Stimulated activated CD4-positive, alpha-beta T cell treated with anti-CD3 and anti-CD28 coated beads, Interleukin-4, amount 100 ng/mL, for 24 hours (primary cell): Measurements from ENCODE around the gene SPDEF.

Source experiments
- DNase-seq: peaks from one replicate; pipeline ENCODE4 v3.0.0-alpha.2; 2020

The SPDEF gene

GRCh38 chr6:34526241-34526972 lies 29.7 kb downstream of the SPDEF start:
- DNase-seq: no peak

- no peak for DNase-seq
These were observed 30.5 kb downstream of the SPDEF start for GRCh38 chr6:34525431-34526175.

GRCh38 chr6:34524971-34525370 lies 31.2 kb downstream of the SPDEF start:
- no peak for DNase-seq

- no peak for DNase-seq
These were observed 31.6 kb downstream of the SPDEF start for GRCh38 chr6:34524499-34524898.

- no peak for DNase-seq
These were observed 32.5 kb downstream of the SPDEF start for GRCh38 chr6:34523441-34524206.

GRCh38 chr6:34522761-34523160 lies 33.4 kb downstream of the SPDEF start:
- no peak for DNase-seq

- DNase-seq: no peak
These were observed 34.5 kb downstream of the SPDEF start for GRCh38 chr6:34521463-34522285.

- no peak for DNase-seq
These were observed 35.3 kb downstream of the SPDEF start for GRCh38 chr6:34520645-34521462.

- DNase-seq: no peak
These were observed 36.0 kb downstream of the SPDEF start for GRCh38 chr6:34519971-34520644.

- DNase-seq: no peak
These were observed 37.3 kb downstream of the SPDEF start for GRCh38 chr6:34518669-34519365.

- no peak for DNase-seq
These were observed 38.2 kb downstream of the SPDEF start for GRCh38 chr6:34517966-34518365.

- no peak for DNase-seq
These were observed 38.7 kb downstream of the SPDEF start for GRCh38 chr6:34517461-34517881.

GRCh38 chr6:34516391-34517324 lies 39.5 kb downstream of the SPDEF start:
- DNase-seq: no peak

GRCh38 chr6:34515473-34516387 lies 40.4 kb downstream of the SPDEF start:
- no peak for DNase-seq

- DNase-seq: peak; percentile 10
These were observed 41.3 kb downstream of the SPDEF start for GRCh38 chr6:34514593-34515472.

GRCh38 chr6:34514112-34514511 lies 42.0 kb downstream of the SPDEF start:
- DNase-seq: no peak

GRCh38 chr6:34513646-34514045 lies 42.5 kb downstream of the SPDEF start:
- DNase-seq: no peak
